HG03025 (cell line): ENCODE measurements around the gene GIGYF2.

Source experiments
- ATAC-seq: cut with Tn5 transposase; IDR thresholded peaks from one replicate; pipeline ENCODE4 v1.9.1; 2021; ENCODE audit warnings: mild to moderate bottlenecking, moderate library complexity; ENCODE audit not compliant: unreplicated experiment, low FRiP score

The GIGYF2 gene

DNA sequence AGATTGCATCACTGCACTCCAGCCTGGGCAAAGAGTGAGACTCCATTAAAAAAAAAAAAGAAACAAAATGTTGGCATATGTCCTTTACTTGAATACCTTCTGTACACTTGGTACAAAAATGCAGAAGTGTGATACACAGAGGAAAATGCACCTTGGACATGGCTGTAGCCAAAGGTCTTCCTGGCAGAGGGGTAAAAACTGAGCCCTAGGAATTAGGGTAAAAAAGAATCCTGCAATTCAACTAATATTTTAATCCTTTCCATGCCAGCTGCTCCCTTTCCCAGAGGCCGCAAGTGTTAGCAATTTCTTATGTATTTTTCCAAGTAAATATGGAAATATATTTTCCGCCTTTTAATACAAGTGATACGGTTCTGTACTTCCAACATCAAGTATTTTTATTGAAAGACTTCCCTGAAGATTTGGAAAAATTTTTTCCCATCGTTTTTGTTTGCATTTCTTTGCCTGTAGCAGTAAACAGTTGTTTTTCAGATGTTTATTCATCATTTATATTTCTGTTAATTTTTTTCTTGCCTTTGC, 53.1 kb downstream of the GIGYF2 start:
- no peak for ATAC-seq

DNA sequence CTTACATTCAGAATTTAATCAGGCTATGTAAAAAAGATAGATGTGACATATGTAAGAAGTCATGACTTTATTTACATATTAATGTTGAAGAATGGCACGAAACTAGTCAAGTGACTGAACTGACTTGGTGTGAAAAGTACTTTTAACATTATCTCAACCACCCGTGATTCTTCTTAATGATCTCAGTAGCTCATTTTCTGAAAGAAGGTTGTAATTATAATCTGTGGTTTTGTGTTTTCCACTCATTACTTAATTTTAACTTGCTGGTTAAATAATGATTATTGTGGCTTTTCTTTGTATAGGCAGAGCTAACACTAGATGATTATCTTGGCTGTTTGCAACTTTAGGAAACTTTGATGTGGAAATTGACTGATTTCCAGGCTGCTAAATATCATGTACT, 60.8 kb downstream of the GIGYF2 start:
- no peak for ATAC-seq

DNA sequence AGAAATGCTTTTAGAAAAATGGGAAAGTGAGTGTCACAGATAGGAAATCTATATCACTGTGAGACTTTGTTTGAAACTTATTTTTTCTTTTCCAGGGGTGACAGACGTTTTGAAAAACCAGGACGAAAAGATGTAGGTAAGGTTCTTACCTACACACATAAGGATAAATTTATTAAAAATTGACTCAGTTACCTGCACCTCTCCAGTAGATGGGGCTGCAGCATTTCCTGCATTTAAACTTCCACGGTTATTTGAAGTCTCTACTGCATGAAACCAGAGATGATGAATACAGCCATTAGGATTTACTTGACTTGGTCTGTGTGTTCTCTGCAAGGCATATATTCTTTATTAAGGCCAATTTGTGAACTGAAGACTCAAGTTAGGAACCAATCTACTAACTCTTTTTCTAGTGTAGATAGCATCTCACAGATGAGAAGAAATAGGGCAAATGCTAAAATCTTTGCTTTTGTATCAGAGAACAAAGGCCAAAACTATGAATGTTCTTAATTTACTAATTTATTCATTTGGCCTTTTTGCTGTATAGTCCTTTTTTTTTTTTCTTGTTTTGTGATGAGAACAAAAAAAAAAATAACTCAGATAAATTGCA, 64.3 kb downstream of the GIGYF2 start:
- ATAC-seq, result no peak

DNA sequence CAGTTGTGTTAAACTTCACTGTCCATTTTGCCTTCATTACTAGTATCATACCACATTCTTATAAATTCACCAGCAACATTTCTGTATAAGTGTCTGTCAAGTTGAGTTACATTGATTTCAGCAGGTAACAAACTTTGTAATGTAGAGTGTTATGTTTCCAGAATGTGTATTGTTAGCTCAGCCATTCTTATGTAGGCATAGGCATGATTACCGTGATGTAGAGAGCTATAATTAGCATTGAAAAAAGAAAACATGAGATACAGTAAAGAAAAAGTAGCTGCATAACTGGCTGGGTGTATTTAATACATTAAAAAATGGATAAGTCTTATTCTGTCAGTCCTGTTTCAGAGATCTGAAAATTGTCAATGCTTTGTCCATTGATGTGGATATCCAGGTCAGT, 70.7 kb downstream of the GIGYF2 start:
- no peak for ATAC-seq

DNA sequence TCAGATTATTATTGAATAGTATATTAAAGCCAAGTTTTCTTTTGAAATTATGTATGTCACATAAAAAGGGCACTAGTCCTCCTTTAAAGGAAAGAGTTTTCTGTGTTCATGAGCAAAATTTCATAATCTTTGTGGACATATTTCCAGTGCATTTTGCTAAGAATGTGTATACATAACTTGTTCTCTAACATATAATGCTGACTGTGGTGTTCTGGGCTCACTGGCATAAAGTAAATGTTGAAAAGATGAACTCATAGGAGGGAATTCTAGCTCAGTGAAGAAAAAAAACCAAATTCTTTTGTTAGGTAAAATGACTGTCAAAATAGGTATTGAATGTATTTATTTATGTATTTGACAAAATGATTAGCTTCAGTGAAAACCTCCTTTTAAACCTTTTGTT, 73.1 kb downstream of the GIGYF2 start:
- no peak for ATAC-seq

DNA sequence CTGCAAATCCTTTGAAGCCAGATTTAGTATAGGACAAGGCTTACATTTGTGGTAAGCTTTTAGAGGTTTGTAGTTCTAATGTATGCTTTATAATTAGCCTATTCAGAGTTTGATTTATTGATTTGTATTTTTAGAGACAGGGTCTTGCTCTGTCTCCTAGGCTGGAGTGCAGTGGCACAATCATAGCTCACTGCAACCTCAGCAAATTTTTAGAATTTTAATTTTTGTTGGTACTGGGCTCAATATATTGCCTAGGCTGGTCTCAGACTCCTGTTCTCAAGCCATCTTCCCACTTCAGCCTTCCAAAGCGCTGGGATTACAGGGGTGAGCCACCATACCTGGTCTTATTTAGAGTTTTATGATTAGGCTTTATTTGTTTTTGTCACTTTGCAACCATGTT, 74.7 kb downstream of the GIGYF2 start:
- ATAC-seq, result no peak

DNA sequence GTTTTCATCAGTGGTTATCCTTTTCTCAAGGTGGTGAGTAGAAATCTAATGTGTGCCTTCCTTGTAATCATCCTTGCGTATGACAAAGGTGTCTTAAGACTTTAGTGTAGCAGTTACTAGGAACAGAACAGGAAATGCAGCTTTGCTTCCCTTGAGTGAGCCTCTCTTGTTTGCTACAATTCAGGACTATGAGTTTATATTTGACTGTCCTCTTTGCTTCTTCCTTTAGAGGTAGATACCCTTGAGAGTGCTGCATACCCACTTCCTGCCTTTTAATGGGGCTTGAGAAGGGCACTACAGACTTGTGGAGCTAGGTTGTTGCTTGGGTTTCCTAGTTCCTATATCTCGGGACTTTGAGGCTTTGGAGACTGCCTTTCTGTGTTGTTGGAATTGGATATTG, 75.4 kb downstream of the GIGYF2 start:
- ATAC-seq, result no peak

DNA sequence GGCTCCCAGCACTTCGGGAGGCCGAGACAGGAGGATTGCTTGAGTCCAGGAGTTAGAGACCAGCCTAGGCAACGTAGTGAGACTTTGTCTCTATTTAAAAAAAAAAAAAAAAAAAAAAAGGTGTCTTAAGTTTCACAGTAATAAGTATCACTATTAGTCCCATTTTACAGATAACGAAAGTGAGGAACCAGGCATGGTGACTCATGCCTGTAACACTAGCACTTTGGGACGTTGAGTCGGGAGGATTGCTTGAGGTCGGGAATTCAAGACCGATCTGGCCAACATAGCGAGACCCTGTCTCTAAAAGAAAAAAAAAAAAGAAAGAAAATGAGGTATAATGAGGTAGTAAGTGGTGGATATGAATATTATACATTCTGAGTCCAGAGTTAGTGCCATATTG, 76.7 kb downstream of the GIGYF2 start:
- ATAC-seq, result no peak

DNA sequence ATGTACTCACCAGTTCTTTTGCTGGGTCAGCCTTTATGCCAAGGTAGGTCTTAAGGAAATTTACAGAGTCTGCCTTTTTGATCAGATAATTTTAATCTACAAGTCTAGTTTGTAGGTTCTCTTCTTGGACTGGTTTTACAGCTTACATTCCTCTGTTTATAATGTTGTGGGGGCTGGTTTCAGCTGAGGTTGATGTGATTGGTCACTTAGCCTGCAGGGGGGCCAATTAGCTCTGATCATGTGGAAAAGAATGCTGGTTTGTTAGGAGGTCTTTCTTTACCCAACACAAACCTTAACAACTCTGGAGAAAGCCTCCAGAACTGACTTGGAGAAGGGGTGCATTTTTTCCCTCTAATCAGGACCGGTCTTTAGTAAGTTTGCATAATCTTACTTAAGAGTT, 79.3 kb downstream of the GIGYF2 start, which contains the start of gene KCNJ13:
TSS of gene KCNJ13 (minus strand) at position 131 of the 400 bp plus-strand sequence. CDS start 5,203 bp downstream, outside the sequence.
- ATAC-seq, result no peak

DNA sequence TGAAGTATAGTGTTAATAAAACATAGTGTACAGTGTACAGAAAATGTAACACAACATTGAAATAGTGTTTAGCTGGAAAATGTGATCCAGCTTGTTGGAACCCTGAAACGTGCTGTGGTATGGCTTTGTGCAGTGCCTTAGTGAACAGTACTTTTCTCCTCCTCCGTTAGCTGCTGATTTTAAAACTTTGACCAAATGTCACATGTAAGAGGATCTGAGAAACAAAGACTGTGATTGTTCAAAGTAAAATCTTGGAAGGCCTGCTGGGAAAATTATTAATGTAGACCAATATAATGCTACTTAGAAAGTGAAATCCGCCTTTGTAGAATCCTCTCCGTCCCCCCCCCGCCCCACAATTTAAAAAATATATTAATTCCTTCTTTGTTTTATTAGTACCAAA, 80.1 kb downstream of the GIGYF2 start:
- no peak for ATAC-seq

DNA sequence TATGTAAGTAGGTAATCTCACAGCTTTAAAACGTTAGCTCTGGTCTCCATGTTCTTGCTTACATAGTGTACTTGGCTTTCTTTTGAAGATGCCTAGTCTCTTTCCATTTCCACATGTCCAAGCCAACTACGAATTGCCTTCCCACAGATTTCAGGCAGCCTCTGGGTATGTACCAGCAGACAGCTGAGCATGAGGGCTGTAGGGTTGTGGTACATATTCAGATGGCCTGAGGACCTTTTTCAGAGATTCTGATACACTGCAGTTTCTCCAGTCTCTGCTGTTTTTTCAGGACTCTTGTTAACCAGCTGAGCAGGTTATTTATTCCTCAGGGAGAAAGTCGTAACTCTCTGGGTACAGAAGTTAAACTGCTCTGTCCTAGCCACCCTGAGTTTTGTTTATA, 82.3 kb downstream of the GIGYF2 start:
- ATAC-seq, result no peak

DNA sequence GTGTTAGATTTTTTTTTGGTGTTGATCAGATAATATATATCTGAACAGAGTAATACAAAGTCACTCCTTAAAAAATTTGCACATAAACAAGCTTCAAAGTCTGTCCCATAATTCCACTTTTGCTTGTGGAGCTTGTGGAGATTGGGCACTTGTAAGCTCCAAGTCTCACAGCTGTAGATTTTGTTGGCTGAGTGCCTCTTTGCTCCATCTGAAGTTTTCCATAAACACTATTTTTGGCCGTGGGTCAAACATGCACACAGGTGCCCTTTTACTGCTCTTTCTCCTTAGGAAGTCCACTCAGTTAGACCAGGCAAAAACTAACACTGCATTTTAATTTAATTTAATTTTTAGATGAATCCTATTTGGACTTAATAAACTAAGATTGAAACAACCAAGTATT, 82.8 kb downstream of the GIGYF2 start:
- no peak for ATAC-seq

DNA sequence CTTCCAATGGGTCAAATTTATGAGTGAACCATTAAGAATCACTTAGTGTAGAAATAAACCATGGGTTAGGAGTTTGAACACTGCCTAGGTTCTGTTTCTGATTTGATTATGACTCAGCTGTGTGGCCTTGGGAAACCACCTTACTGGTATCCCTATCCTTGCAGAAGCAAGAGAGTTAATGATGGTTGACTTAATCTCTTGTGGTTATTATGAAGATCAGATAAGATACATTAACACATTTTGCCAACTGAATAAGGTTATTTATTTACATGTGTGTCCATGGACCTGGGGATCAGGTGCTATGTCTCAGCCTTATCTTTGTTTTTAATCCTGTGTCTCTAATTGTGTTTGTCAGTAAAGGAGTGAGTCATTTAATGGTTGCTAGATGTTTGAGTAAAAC, 84.6 kb downstream of the GIGYF2 start:
- ATAC-seq, result no peak

DNA sequence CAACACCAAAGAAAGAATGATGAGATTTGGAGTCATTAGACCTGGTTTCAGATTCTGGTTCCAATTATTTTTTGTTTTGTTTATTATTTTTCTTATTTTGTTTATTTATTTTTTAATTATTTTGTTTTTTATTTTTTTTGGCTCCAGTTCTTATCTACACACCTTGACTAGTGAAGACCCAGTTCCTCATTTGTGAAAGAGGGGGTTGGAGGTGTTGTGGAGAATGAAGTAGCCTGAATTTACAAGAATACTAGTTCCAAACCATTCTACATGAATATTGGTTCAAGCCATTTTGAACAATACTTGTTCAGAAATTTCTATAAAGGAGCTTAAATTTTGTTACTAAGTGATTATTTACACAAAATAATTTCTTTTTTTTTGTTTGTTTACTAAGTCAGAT, 86.1 kb downstream of the GIGYF2 start:
- no peak for ATAC-seq

DNA sequence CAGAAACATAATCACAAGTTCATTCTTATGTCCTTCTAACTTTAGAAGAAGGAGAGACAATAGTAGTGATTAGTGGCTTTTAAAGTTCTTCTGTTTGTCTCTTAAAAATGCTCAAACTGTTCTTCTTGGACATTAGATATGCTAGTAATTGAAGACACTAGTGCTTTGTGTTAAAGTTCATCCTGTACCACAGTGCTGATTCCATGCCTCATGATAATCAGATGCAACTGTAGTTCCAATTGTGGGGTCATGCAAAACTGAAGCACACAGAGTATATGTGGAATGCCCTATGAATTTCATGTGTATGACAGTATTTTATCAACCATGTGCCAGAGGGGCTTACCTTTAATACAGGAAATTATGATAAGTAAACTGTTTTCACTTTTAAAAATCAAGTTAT, 90.7 kb downstream of the GIGYF2 start:
- no peak for ATAC-seq

DNA sequence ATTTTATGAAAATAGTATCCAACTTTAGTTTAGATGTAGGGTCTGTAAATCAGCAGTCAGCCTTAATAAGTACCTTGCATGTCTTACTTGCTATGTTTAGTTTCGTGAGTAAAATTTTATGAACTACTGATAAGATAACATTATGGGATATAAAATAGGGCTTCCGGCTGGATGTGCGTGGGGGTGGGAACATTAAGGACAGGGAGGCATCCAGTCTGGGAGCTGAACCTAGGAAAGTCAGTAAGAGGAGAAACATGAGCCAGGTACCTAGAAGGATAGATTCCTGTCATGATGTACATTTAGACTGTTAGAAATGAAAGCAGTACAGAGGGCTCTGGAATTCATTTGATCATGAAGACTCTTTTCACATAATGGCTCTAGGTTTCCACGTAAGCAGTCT, 92.0 kb downstream of the GIGYF2 start:
- ATAC-seq, result no peak

DNA sequence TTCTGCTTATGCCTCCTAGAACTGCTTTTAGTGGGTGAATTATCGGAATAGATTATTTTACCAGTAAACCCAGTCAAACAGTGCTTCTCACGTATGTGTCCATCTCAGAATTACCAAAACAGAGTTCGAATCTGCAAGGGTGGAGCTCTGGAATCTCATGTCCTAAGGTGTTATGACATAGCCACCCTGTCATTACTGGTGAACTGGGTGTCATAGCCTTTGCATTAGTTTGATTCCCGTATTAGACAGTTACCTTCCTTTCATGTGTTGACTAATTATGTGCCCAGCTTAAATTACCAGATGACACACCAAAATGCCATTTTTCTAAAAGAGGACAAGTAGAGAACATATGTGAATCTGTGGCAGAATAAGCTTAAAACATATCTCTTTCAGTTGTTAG, 94.4 kb downstream of the GIGYF2 start:
- no peak for ATAC-seq

DNA sequence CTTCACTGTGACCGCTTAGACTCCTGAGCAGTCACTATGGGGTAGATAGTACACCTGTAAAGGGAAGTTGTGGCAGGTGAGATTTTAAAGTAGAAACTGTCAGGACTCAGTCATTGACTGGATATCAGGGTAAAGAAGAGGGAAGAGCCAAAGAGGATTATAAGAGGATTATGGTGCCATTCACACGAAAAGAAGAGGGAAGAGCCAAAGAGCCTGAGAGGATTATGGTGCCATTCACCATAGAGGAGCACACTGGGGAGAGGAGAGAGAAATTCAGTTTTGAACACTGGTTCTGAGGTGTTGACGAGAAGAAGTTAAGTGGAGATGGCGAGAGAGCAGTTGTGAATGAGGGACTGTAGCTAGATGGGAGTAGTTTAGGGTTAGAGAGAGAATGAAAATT, 96.1 kb downstream of the GIGYF2 start:
- ATAC-seq, result no peak

DNA sequence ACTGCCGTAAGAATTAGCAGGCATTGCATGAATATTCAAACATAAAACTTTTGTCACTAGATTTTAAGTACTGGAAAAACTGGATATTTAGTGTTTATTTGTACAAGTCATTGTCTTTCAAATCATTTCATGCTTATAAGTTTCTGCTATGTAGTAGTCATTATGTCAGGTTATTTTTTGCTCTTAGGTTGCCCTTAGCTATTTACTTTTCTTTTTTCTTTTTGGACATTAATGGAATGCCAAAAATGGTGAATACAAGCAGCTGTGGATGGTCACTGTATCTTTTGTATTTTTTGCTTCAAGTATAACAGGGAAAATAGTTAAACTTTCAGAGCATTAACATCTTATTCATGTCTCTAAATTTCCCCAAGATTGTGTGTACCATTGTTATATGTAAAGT, 97.8 kb downstream of the GIGYF2 start:
- ATAC-seq, result no peak

DNA sequence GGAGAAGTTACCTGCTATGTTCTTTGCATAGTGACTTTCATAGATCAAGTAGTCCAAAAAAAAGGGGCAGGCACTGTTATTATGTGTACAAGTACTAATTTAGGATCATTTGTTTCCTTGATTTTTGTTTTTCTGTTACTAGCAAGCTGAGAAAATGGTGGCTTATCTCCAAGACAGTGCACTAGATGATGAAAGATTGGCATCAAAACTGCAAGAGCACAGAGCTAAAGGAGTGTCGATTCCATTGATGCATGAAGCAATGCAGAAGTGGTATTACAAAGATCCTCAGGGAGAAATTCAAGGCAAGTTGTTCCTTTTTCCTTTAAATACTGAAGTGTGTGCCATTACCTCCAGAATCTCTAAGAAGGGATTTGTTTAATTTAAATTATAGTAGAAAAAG, 98.8 kb downstream of the GIGYF2 start:
- no peak for ATAC-seq

DNA sequence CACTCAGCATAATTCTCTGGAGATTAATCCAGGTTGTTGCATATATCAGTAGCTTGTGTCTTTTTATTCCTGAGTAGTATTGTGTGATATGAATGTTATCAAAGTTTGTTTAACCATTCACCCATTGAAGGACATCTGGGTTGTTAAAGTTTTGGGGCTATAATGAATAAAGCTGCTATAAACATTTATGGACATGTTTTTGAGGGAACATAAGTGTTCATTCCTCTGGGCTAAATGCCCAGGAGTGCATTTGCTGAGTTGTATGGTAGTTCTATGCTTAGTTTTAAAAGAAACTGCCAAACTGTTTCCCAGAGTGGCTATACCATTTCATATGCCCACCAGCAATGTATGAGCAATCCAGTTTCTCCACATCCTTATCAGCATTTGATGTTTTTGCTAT, 101.1 kb downstream of the GIGYF2 start:
- ATAC-seq, result no peak

DNA sequence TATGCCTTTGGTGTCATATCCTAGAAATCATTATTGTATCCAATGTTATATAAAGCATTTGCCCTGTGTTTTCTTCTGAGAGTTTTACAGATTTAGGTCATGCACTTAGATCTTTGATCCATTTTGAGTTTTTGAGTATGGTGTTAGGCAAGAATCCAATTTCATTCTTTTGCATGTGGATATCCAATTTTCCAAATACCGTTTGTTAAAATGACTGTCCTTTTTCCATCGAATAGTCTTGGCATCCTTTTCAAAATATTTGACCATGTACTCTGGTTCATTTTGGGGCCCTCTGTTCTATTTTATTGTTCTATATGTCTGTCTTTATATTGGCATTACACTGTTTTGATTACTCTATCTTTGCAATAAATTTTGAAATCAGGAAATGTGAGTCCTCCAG, 103.0 kb downstream of the GIGYF2 start:
- ATAC-seq, result no peak

DNA sequence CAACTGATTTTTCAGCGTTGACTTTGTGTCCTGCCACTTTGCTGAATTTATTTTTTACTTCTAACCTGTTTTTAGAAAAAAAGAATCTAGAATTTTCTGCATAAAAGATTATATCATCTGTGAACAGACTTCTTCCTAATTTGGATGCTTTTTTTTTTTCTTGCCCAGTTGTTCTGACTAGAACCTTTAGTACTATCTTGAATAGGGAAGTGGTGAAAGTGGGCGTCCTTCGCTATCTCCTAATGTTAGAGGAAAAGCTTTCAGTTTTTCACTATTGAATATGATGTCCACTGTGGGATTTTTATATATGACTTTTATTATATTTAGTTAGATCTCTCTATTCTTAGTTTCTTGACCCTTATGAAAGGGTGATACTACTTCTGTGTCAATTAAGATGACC, 105.0 kb downstream of the GIGYF2 start:
- no peak for ATAC-seq
